Measurements from ENCODE around the gene CYGB.

The CYGB gene

GRCh38 chr17:76547642-76548202 is 10.2 kb upstream of the CYGB start:
- H3K27ac ChIP-seq: no peak overlapping the region

GRCh38 chr17:76547183-76547641 is 9.7 kb upstream of the CYGB start:
- peaks cover 50% of the 10 kb centered on the region for H3K27me3 ChIP-seq
- H3K4me1 ChIP-seq (ENCODE audit: control insufficient read depth in 1 of 2, insufficient read depth in 1 of 2, low read depth in 1 of 2, low read length in 1 of 2): peaks cover 17 to 46% of the 10 kb centered on the region in 2 experiments
- H3K4me3 ChIP-seq (ENCODE audit: low read depth in 1 of 2, low read length in 1 of 2): no peak overlapping the region
- H3K9me3 ChIP-seq: no peaks in the 10 kb centered on the region
- TF ChIP-seq CTCF (IDR thresholded peaks at IDR 0.05): peak; percentile 8
- no peaks in the 10 kb centered on the region for H3K36me3 ChIP-seq
- H3K27ac ChIP-seq: no peak overlapping the region

More at GRCh38 chr17:76547642-76548202, 10.2 kb upstream of the CYGB start:
- Histone ChIP-seq H3K9me3 (no peaks in the 10 kb centered on the region), H3K36me3 (no peaks in the 10 kb centered on the region), H3K4me1 (ENCODE audit: control insufficient read depth in 1 of 2, insufficient read depth in 1 of 2, low read depth in 1 of 2, low read length in 1 of 2) (peaks cover 17 to 49% of the 10 kb centered on the region in 2 experiments), H3K27me3 (peaks cover 44% of the 10 kb centered on the region), H3K4me3 (ENCODE audit: low read depth in 1 of 2, low read length in 1 of 2) (no peak overlapping the region)
- no peak for TF ChIP-seq CTCF (IDR thresholded peaks at IDR 0.05)

GRCh38 chr17:76546556-76547182 is 9.2 kb upstream of the CYGB start:
- no peak for TF ChIP-seq CTCF (IDR thresholded peaks at IDR 0.05)
- H3K9me3 ChIP-seq: no peaks in the 10 kb centered on the region
- no peak overlapping the region for H3K27ac ChIP-seq
- peaks cover 52% of the 10 kb centered on the region for H3K27me3 ChIP-seq
- H3K4me1 ChIP-seq (ENCODE audit: control insufficient read depth in 1 of 2, insufficient read depth in 1 of 2, low read depth in 1 of 2, low read length in 1 of 2): peaks cover 15 to 42% of the 10 kb centered on the region in 2 experiments
- H3K36me3 ChIP-seq: no peaks in the 10 kb centered on the region
- H3K4me3 ChIP-seq (ENCODE audit: low read depth in 1 of 2, low read length in 1 of 2): no peak overlapping the region

GRCh38 chr17:76545918-76546555 is 8.5 kb upstream of the CYGB start:
- Histone ChIP-seq H3K9me3 (no peaks in the 10 kb centered on the region), H3K27me3 (peaks cover 56% of the 10 kb centered on the region), H3K27ac (no peak overlapping the region), H3K4me1 (ENCODE audit: control insufficient read depth in 1 of 2, insufficient read depth in 1 of 2, low read depth in 1 of 2, low read length in 1 of 2) (peaks cover 8 to 36% of the 10 kb centered on the region in 2 experiments), H3K36me3 (no peaks in the 10 kb centered on the region), H3K4me3 (ENCODE audit: low read depth in 1 of 2, low read length in 1 of 2) (no peak overlapping the region)
- TF ChIP-seq CTCF (IDR thresholded peaks at IDR 0.05): no peak

- Histone ChIP-seq H3K27ac (no peak overlapping the region), H3K4me1 (ENCODE audit: control insufficient read depth in 1 of 2, insufficient read depth in 1 of 2, low read depth in 1 of 2, low read length in 1 of 2) (peaks cover 4 to 33% of the 10 kb centered on the region in 2 experiments), H3K36me3 (no peaks in the 10 kb centered on the region), H3K27me3 (peaks cover 69% of the 10 kb centered on the region), H3K9me3 (no peaks in the 10 kb centered on the region), H3K4me3 (ENCODE audit: low read depth in 1 of 2, low read length in 1 of 2) (no peak overlapping the region)
- no peak for TF ChIP-seq CTCF (IDR thresholded peaks at IDR 0.05)
These were observed 7.2 kb upstream of the CYGB start for GRCh38 chr17:76544546-76545365.
